H1 (cell line): ENCODE measurements around the gene KMT5C. TPM values are rescaled to one million over a fixed set of nuclear protein-coding genes. Genes with fewer than 3 reads are reported as not detected.

Source experiments
- CTCF ChIA-PET: fragments of 300-600 bp; sonication (Branson Sonifier 250); formaldehyde crosslinking; loops from one replicate; lab custom pipeline; 2021; ENCODE audit not compliant: partially characterized antibody; lab: Charles Lee
- POLR2A ChIA-PET: fragments of 300-600 bp; sonication (Branson Sonifier 250); formaldehyde crosslinking; loops from one replicate; lab custom pipeline; 2021; ENCODE audit warnings: inconsistent platforms; ENCODE audit not compliant: partially characterized antibody; lab: Charles Lee
- DNase-seq, 2 experiments: peaks; one replicate each; pipeline versions ENCODE4 v3.0.0 to v3.0.0-alpha.2; 2010 to 2022; ENCODE audit warnings: low spot score in 2 of 2, low read depth in 1 of 2, mixed read lengths in 1 of 2
- FAIRE-seq: peaks from 2 replicates; lab custom pipeline; 2011; peaks lifted over from hg19 to GRCh38; lab: Jason Lieb, UNC
- H2AFZ ChIP-seq: 2 replicates; pipeline ENCODE4 v1.8.1; 2012; ENCODE audit warnings: low read length, inconsistent platforms
- H2AK5ac ChIP-seq: 2 replicates; pipeline ENCODE4 v1.6.1; 2013; ENCODE audit warnings: low read depth, low read length
- H2BK120ac ChIP-seq: replicated peaks from 2 replicates; pipeline ENCODE3; 2013; ENCODE audit warnings: low read depth, low read length, inconsistent platforms
- H2BK12ac ChIP-seq: 2 replicates; pipeline ENCODE4 v1.6.1; 2013; ENCODE audit warnings: low read depth, low read length
- H2BK15ac ChIP-seq: 2 replicates; pipeline ENCODE4 v1.6.1; 2013; ENCODE audit warnings: low read length
- H2BK20ac ChIP-seq: 2 replicates; pipeline ENCODE4 v1.6.1; 2013; ENCODE audit warnings: low read length
- H2BK5ac ChIP-seq: 2 replicates; pipeline ENCODE4 v1.6.1; 2013; ENCODE audit warnings: low read depth, low read length
- H3K14ac ChIP-seq: 2 replicates; pipeline ENCODE4 v1.6.1; 2013; ENCODE audit warnings: inconsistent platforms; ENCODE audit not compliant: insufficient read length
- H3K18ac ChIP-seq: 2 replicates; pipeline ENCODE4 v1.6.1; 2013; ENCODE audit warnings: low read length; ENCODE audit errors: extremely low read depth
- H3K23ac ChIP-seq: 2 replicates; pipeline ENCODE4 v1.6.1; 2013; ENCODE audit warnings: inconsistent platforms; ENCODE audit not compliant: insufficient read length
- H3K23me2 ChIP-seq: 2 replicates; pipeline ENCODE4 v1.6.1; 2013; ENCODE audit warnings: low read depth, low read length
- H3K27ac ChIP-seq: 2 replicates; pipeline ENCODE4 v1.6.1; 2011; ENCODE audit warnings: low read depth, low read length, inconsistent platforms
- H3K27me3 ChIP-seq, 4 experiments: replicated peaks in 1 of 4; 1 replicate in 1 of 4; 2 replicates in 3 of 4; pipeline versions ENCODE4 v1.6.1 to v1.8.1; 2011 to 2013; ENCODE audit warnings: low read length in 3 of 4, mild to moderate bottlenecking in 3 of 4, inconsistent platforms in 2 of 4, mixed read lengths in 2 of 4, moderate library complexity in 1 of 4; ENCODE audit not compliant: control insufficient read depth in 3 of 4, insufficient read depth in 3 of 4; ENCODE audit errors: extremely low read depth in 1 of 4
- H3K36me3 ChIP-seq, 4 experiments: 2 replicates each; pipeline versions ENCODE4 v1.6.1 to v1.8.1; 2011 to 2013; ENCODE audit warnings: mild to moderate bottlenecking in 4 of 4, low read length in 3 of 4, moderate library complexity in 2 of 4, control low read depth in 1 of 4, inconsistent platforms in 1 of 4; ENCODE audit not compliant: insufficient read depth in 4 of 4, control insufficient read depth in 2 of 4
- H3K4ac ChIP-seq: replicated peaks from 2 replicates; pipeline ENCODE3; 2013; ENCODE audit warnings: low read length, low read depth, mixed read lengths, inconsistent platforms; ENCODE audit not compliant: insufficient read length
- H3K4me1 ChIP-seq, 4 experiments: replicated peaks in 1 of 4; 1 replicate in 1 of 4; 2 replicates in 3 of 4; pipeline versions ENCODE4 v1.6.1 to v1.8.1; 2011 to 2013; ENCODE audit warnings: low read length in 3 of 4, inconsistent platforms in 2 of 4, mixed read lengths in 1 of 4; ENCODE audit not compliant: insufficient read depth in 4 of 4, control insufficient read depth in 3 of 4
- H3K4me2 ChIP-seq, 2 experiments: 2 replicates each; pipeline versions ENCODE4 v1.6.1 to v1.8.1; 2011 to 2013; ENCODE audit warnings: low read depth in 2 of 2, low read length in 2 of 2, control low read depth in 1 of 2, inconsistent platforms in 1 of 2, mild to moderate bottlenecking in 1 of 2; ENCODE audit not compliant: insufficient read depth in 1 of 2
- H3K4me3 ChIP-seq, 4 experiments: fragments of 200-600, 300-600 bp in 1 of 4; sonication (generic), shearing (Covaris generic), sonication (Bioruptor Twin) in 1 of 4; 2 replicates each; pipeline versions ENCODE4 v1.5.1 to v1.8.1; 2011 to 2016; ENCODE audit warnings: low read length in 4 of 4, low read depth in 3 of 4, control low read depth in 2 of 4, inconsistent platforms in 2 of 4, mild to moderate bottlenecking in 2 of 4, mixed read lengths in 1 of 4, moderate library complexity in 1 of 4; ENCODE audit not compliant: insufficient read depth in 2 of 4; ENCODE audit errors: extremely low read depth in 1 of 4
- H3K56ac ChIP-seq: replicated peaks from 2 replicates; pipeline ENCODE3; 2013; ENCODE audit warnings: low read depth, mild to moderate bottlenecking, mixed read lengths, low read length, inconsistent platforms; ENCODE audit not compliant: insufficient read length
- H3K79me1 ChIP-seq: 2 replicates; pipeline ENCODE4 v1.6.1; 2013; ENCODE audit warnings: low read depth, low read length, control low read depth
- H3K79me2 ChIP-seq, 2 experiments: 2 replicates each; pipeline versions ENCODE4 v1.6.1 to v1.8.1; 2012 to 2013; ENCODE audit warnings: low read length in 2 of 2, mild to moderate bottlenecking in 2 of 2, inconsistent platforms in 1 of 2; ENCODE audit not compliant: insufficient read depth in 2 of 2, control insufficient read depth in 1 of 2
- H3K9ac ChIP-seq, 4 experiments: replicated peaks in 1 of 4; 1 replicate in 1 of 4; 2 replicates in 3 of 4; pipeline versions ENCODE4 v1.6.1 to v1.8.1; 2011 to 2013; ENCODE audit warnings: low read depth in 3 of 4, low read length in 3 of 4, control low read depth in 2 of 4, mild to moderate bottlenecking in 2 of 4, moderate library complexity in 2 of 4, inconsistent platforms in 1 of 4; ENCODE audit errors: extremely low read depth in 1 of 4
- H3K9me3 ChIP-seq, 2 experiments: 2 replicates each; pipeline versions ENCODE4 v1.6.1 to v1.8.1; 2012 to 2013; ENCODE audit warnings: mild to moderate bottlenecking in 2 of 2, moderate library complexity in 2 of 2, control low read depth in 1 of 2, inconsistent platforms in 1 of 2, low read depth in 1 of 2, low read length in 1 of 2, mixed read lengths in 1 of 2; ENCODE audit not compliant: insufficient read depth in 2 of 2
- H4K20me1 ChIP-seq, 2 experiments: replicated peaks in 1 of 2; 2 replicates each; pipeline versions ENCODE3 to v1.8.1; 2011 to 2013; ENCODE audit warnings: inconsistent platforms in 2 of 2, low read length in 2 of 2, mild to moderate bottlenecking in 1 of 2; ENCODE audit not compliant: insufficient read depth in 2 of 2, control insufficient read depth in 1 of 2
- H4K5ac ChIP-seq: 2 replicates; pipeline ENCODE4 v1.6.1; 2013; ENCODE audit warnings: low read length, low read depth, mixed read lengths, inconsistent platforms; ENCODE audit not compliant: insufficient read length
- H4K8ac ChIP-seq: 2 replicates; pipeline ENCODE4 v1.8.0; 2013; ENCODE audit warnings: mild to moderate bottlenecking, moderate library complexity, low read length, inconsistent platforms; ENCODE audit not compliant: insufficient read depth; ENCODE audit errors: extremely low read depth
- H4K91ac ChIP-seq: replicated peaks from 2 replicates; pipeline ENCODE3; 2013; ENCODE audit warnings: low read length, mixed read lengths, inconsistent platforms; ENCODE audit not compliant: insufficient read length
- CEBPB ChIP-seq: IDR thresholded peaks from 2 replicates; pipeline ENCODE4 v1.6.1; 2012; ENCODE audit warnings: low read depth, low read length
- EP300 ChIP-seq, 2 experiments: IDR thresholded peaks; 1 replicate in 1 of 2; 2 replicates in 1 of 2; pipeline ENCODE4 v1.6.1; 2011 to 2012; ENCODE audit warnings: low read depth in 2 of 2, low read length in 2 of 2, mild to moderate bottlenecking in 2 of 2, borderline replicate concordance in 1 of 2, inconsistent platforms in 1 of 2, moderate library complexity in 1 of 2
- GABPA ChIP-seq: IDR thresholded peaks from 2 replicates; pipeline ENCODE4 v1.6.1; 2011; ENCODE audit warnings: mild to moderate bottlenecking, low read length, moderate library complexity, borderline replicate concordance; ENCODE audit not compliant: insufficient read depth
- RFX5 ChIP-seq: IDR thresholded peaks from 2 replicates; pipeline ENCODE4 v1.6.1; 2011; ENCODE audit warnings: low read depth, low read length, improper control_type of control experiment, borderline replicate concordance
- RNF2 ChIP-seq: fragments of 200-900, 300-1000 bp; sonication (generic); IDR thresholded peaks from 2 replicates; pipeline ENCODE4 v1.7.1; 2016; ENCODE audit warnings: borderline replicate concordance, low read depth, mild to moderate bottlenecking, antibody characterized with exemption, low read length; ENCODE audit not compliant: poor library complexity, severe bottlenecking; ENCODE audit errors: missing control alignments
- WGBS, 2 experiments: shearing (Covaris generic) in 1 of 2; methylation state at CpG; one replicate each; pipeline versions ENCODE4 v1.1.6 to v1.1.7; 2013 to 2015; ENCODE audit warnings: low lambda C conversion rate in 2 of 2, mixed read lengths in 2 of 2, inconsistent platforms in 1 of 2, low coverage in 1 of 2, missing lambda C conversion rate in 1 of 2; ENCODE audit not compliant: insufficient replicate concordance in 2 of 2, insufficient coverage in 1 of 2, insufficient read length in 1 of 2; ENCODE audit errors: extremely low coverage in 1 of 2, missing lambda C conversion rate in 1 of 2; 5-methylcytosine and 5-hydroxymethylcytosine counted together
- polyA plus RNA-seq, 7 experiments: library from polyadenylated mRNA; depleted of rRNA in 3 of 7; stranded (reverse) in 5 of 7; unstranded in 2 of 7; fragments of >200 nt in 5 of 7; fragments of 200-250 nt in 2 of 7; gene quantifications; 1 replicate in 5 of 7; 2 replicates in 1 of 7; 4 replicates in 1 of 7; pipeline versions ENCODE4 v1.2.1 to v1.2.3, GENCODE V29; 2011 to 2013; ENCODE audit warnings: missing spikeins in 2 of 7, mixed read lengths in 2 of 7
- total RNA-seq: library from RNA; stranded (reverse); fragmentation: NEBNext Ultra II Directional; extraction: Animal tissue kit (Norgen Biotek cat#: 25700); gene quantifications from 2 replicates; pipeline ENCODE4 v1.2.1, GENCODE V29; 2021
- TF ChIP-seq, protein P1 (sequence below): IDR thresholded peaks from 2 replicates; pipeline ENCODE4 v1.6.1; 2012; ENCODE audit warnings: inconsistent platforms
- TF ChIP-seq, protein P2 (sequence below): IDR thresholded peaks from 2 replicates; pipeline ENCODE4 v1.6.1; 2012; ENCODE audit warnings: inconsistent platforms

KMT5C gene
- total and polyA plus RNA-seq, 2 of the 8 experiments (the other 6 are each of a cell fraction or from before 2014, with no cell fraction given) = 24.9 to 31.5 TPM

DNA sequence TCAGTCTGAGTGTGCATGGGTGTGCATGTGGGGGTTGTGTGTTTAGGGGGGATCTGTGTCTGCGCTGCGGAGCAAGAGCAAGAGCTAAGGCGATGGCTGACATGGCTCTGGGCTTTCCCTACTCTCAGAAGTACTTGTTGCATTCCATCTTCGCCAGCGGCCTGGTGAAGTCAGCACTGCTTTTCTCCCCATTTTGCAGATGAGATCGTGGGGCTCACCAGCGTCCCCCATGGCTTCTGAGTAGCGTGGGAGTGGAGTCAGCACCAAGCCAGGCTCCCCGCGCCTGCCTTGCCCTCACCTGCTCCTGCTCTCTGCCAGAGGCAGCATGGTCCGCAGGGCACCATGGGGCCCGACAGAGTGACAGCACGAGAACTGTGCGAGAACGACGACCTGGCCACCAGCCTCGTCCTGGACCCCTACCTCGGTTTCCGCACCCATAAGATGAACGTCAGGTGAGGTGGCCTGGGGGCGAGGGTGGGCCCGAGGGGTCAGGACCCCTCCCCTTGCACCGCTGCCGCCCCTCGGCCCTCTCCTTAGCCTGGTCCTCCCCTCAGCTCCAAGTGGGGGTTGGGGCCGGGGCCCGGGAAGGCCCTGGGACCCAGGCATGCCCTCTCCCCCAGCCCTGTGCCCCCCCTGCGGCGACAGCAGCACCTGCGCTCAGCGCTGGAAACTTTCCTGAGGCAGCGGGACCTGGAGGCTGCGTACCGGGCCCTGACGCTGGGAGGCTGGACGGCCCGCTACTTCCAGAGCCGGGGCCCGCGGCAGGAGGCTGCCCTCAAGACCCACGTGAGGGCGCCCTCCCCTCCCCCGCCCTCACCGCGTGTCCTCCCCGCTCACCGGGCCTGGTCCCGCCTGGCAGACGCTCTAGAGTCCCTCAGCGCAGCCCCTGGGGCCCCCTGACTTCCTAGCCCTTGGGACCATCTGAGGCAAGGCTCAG, 2.2 kb downstream of the KMT5C start:
- peaks cover 20% of the 10 kb centered on the region; the same call in 1 of the 2 replicates for H3K23me2 ChIP-seq
- peaks cover 0 to under 1% (median 0%) of the 10 kb centered on the region in 4 experiments; a peak in 1 of 7 replicates for H3K27me3 ChIP-seq
- H3K4me2 ChIP-seq = peak overlapping the region; percentile 79 to 94
- H4K8ac ChIP-seq = peak overlapping the region; percentile 73
- WGBS, 2 experiments = 85% methylated on average over 17 of the region's 50 CpGs; no CpG with 5 or more reads in 1 of the 2 experiments
- H4K5ac ChIP-seq = peak overlapping the region; percentile 0
- TF ChIP-seq, protein P1, sequence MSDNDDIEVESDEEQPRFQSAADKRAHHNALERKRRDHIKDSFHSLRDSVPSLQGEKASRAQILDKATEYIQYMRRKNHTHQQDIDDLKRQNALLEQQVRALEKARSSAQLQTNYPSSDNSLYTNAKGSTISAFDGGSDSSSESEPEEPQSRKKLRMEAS = peak; percentile 72
- no peak for TF ChIP-seq RFX5
- no peak for TF ChIP-seq CEBPB
- TF ChIP-seq EP300 (IDR thresholded peaks at IDR 0.05; ENCODE audit: borderline replicate concordance in 1 of 2, low read depth in 2 of 2, low read length in 2 of 2) = no peak
- TF ChIP-seq GABPA = no peak
- TF ChIP-seq, protein P2, sequence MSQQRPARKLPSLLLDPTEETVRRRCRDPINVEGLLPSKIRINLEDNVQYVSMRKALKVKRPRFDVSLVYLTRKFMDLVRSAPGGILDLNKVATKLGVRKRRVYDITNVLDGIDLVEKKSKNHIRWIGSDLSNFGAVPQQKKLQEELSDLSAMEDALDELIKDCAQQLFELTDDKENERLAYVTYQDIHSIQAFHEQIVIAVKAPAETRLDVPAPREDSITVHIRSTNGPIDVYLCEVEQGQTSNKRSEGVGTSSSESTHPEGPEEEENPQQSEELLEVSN = peak; percentile 46; the same call in 1 of the 2 replicates
- TF ChIP-seq RNF2 = no peak
- TF ChIP-seq, all 59 proteins: peak for 2
- H3K14ac ChIP-seq = no peak overlapping the region
- H4K91ac ChIP-seq = peak overlapping the region; percentile 34
- no peak overlapping the region for H2AFZ ChIP-seq
- ChIA-PET POLR2A (interaction anchor here (0.6 to 4.1 kb wide), 10 partner anchors 8 to 66 kb away, joined by 3 to 30 read pairs (median 4); partner anchors contain the start of genes GARIN5B and UBE2S), CTCF (interaction anchor here (0.6 to 2.0 kb wide), 5 partner anchors 8 to 76 kb away, joined by 3 to 9 read pairs (median 3); no protein-coding TSS in a partner anchor)
- H2BK15ac ChIP-seq = peak overlapping the region; percentile 92
- peak overlapping the region; percentile 83; the same call in 1 of the 2 replicates for H2AK5ac ChIP-seq
- peak overlapping the region; percentile 10 for H3K18ac ChIP-seq
- DNase-seq = no peak
- peaks cover 0 to 3% of the 10 kb centered on the region in 2 experiments; a peak in 1 of 4 replicates for H3K79me2 ChIP-seq
- peak overlapping the region; percentile 32; the same call in 1 of the 2 replicates for H2BK12ac ChIP-seq
- H3K9ac ChIP-seq = no peak overlapping the region; a peak in 1 of 7 replicates
- H3K23ac ChIP-seq = no peak overlapping the region
- H3K4me3 ChIP-seq = peak overlapping the region in 3 of 4 experiments; percentile 23 to 84 (median 26); a peak in 6 of 8 replicates
- H3K27ac ChIP-seq = no peak overlapping the region
- H2BK5ac ChIP-seq = peak overlapping the region; percentile 22
- H4K20me1 ChIP-seq = peaks cover 0 to 6% of the 10 kb centered on the region in 2 experiments
- H2BK120ac ChIP-seq = no peak overlapping the region
- no peak overlapping the region for H3K56ac ChIP-seq
- H3K79me1 ChIP-seq = peaks cover 5% of the 10 kb centered on the region; the same call in 1 of the 2 replicates
- H3K4ac ChIP-seq = peak overlapping the region; percentile 96
- 0 out of 2 replicates have a peak overlapping the region, but pooled peaks have one; percentile 66 for H2BK20ac ChIP-seq
- no peaks in the 10 kb centered on the region for H3K9me3 ChIP-seq
- FAIRE-seq = no peak
- peaks cover 0 to 38% (median 18%) of the 10 kb centered on the region in 4 experiments; a peak in 4 of 8 replicates for H3K36me3 ChIP-seq
- peaks cover 0 to 23% (median 10%) of the 10 kb centered on the region in 4 experiments; a peak in 6 of 7 replicates for H3K4me1 ChIP-seq
